Measurements from ENCODE around the gene ACSS3. TPM values are rescaled to one million over a fixed set of nuclear protein-coding genes. Genes with fewer than 3 reads are reported as not detected.

The ACSS3 gene
- total RNA-seq, 6 donors from 2014 or later, result 23.5 to 61.8 (median 26.0) TPM

GRCh38 chr12:81083906-81084513 lies 6.1 kb downstream of the ACSS3 start:
- TF ChIP-seq POLR2AphosphoS5 (IDR thresholded peaks at IDR 0.05) (no peak), EP300 (IDR thresholded peaks at IDR 0.05) (no peak), POLR2A (IDR thresholded peaks at IDR 0.05) (no peak), CTCF (IDR thresholded peaks at IDR 0.05) (no peak)
- peaks cover 0 to 25% (median 11%) of the 10 kb centered on the region in 4 donors for H3K4me1 ChIP-seq
- H3K36me3 ChIP-seq, result no peaks in the 10 kb centered on the region
- H3K9me3 ChIP-seq, result no peaks in the 10 kb centered on the region
- no peak for ATAC-seq (ENCODE audit: low FRiP score in 2 of 2)
- no peak overlapping the region for H3K4me3 ChIP-seq
- H3K27me3 ChIP-seq, result no peaks in the 10 kb centered on the region
- no peak for DNase-seq
- 67 to 76% methylated on average over 7 of the region's 7 CpGs for WGBS, 2 donors
- no peak overlapping the region for H3K27ac ChIP-seq

GRCh38 chr12:81084811-81085350 lies 7.0 kb downstream of the ACSS3 start:
- no peak for ATAC-seq (ENCODE audit: low FRiP score in 2 of 2)
- Histone ChIP-seq H3K4me3 (no peak overlapping the region), H3K27me3 (no peaks in the 10 kb centered on the region), H3K27ac (peak overlapping the region in 2 of 4 donors; percentile 15 to 23), H3K4me1 (peaks cover 0 to 25% (median 11%) of the 10 kb centered on the region in 4 donors), H3K36me3 (no peaks in the 10 kb centered on the region), H3K9me3 (no peaks in the 10 kb centered on the region)
- 11 to 13% methylated on average over 1 of the region's 1 CpG for WGBS, 2 donors
- no peak for DNase-seq
- TF ChIP-seq CTCF (IDR thresholded peaks at IDR 0.05) (no peak), POLR2AphosphoS5 (IDR thresholded peaks at IDR 0.05) (no peak), EP300 (IDR thresholded peaks at IDR 0.05) (no peak), POLR2A (IDR thresholded peaks at IDR 0.05) (no peak)

- DNase-seq (no peak), ATAC-seq (ENCODE audit: low FRiP score in 2 of 2) (no peak)
- H3K4me1 ChIP-seq, result peaks cover 0 to 25% (median 11%) of the 10 kb centered on the region in 4 donors
- H3K36me3 ChIP-seq, result no peaks in the 10 kb centered on the region
- H3K4me3 ChIP-seq, result no peak overlapping the region
- H3K27ac ChIP-seq, result peak overlapping the region in 2 of 4 donors; percentile 7 to 11
- WGBS, 2 donors, result 63 to 66% methylated on average over 2 of the region's 2 CpGs
- no peaks in the 10 kb centered on the region for H3K9me3 ChIP-seq
- no peaks in the 10 kb centered on the region for H3K27me3 ChIP-seq
- no peak for TF ChIP-seq POLR2A (IDR thresholded peaks at IDR 0.05)
- TF ChIP-seq POLR2AphosphoS5 (IDR thresholded peaks at IDR 0.05), result no peak
- TF ChIP-seq EP300 (IDR thresholded peaks at IDR 0.05), result no peak
- TF ChIP-seq CTCF (IDR thresholded peaks at IDR 0.05), result no peak
Observed at GRCh38 chr12:81085832-81086231, 8.0 kb downstream of the ACSS3 start.

- no peaks in the 10 kb centered on the region for H3K27me3 ChIP-seq
- H3K4me1 ChIP-seq, result peaks cover 0 to 20% (median 10%) of the 10 kb centered on the region in 4 donors
- H3K4me3 ChIP-seq, result no peak overlapping the region
- 70 to 78% methylated on average over 4 of the region's 4 CpGs for WGBS, 2 donors
- no peaks in the 10 kb centered on the region for H3K9me3 ChIP-seq
- no peak for TF ChIP-seq POLR2A (IDR thresholded peaks at IDR 0.05)
- no peak for TF ChIP-seq POLR2AphosphoS5 (IDR thresholded peaks at IDR 0.05)
- TF ChIP-seq CTCF (IDR thresholded peaks at IDR 0.05), result no peak
- no peak for TF ChIP-seq EP300 (IDR thresholded peaks at IDR 0.05)
- peak overlapping the region in 1 of 4 donors; percentile 11 for H3K27ac ChIP-seq
- ATAC-seq (ENCODE audit: low FRiP score in 2 of 2), result no peak
- no peak for DNase-seq
- H3K36me3 ChIP-seq, result no peaks in the 10 kb centered on the region
Observed at GRCh38 chr12:81086342-81086741, 8.5 kb downstream of the ACSS3 start.

- H3K4me1 ChIP-seq, result peaks cover 0 to 15% (median 10%) of the 10 kb centered on the region in 4 donors
- H3K36me3 ChIP-seq, result no peaks in the 10 kb centered on the region
- no peak overlapping the region for H3K27ac ChIP-seq
- 78 to 85% methylated on average over 4 of the region's 4 CpGs for WGBS, 2 donors
- TF ChIP-seq EP300 (IDR thresholded peaks at IDR 0.05) (no peak), POLR2A (IDR thresholded peaks at IDR 0.05) (no peak)
- H3K27me3 ChIP-seq, result no peaks in the 10 kb centered on the region
- H3K9me3 ChIP-seq, result no peaks in the 10 kb centered on the region
- DNase-seq, result no peak
- no peak for ATAC-seq (ENCODE audit: low FRiP score in 2 of 2)
- H3K4me3 ChIP-seq, result no peak overlapping the region
Observed at GRCh38 chr12:81088221-81088620, 10.3 kb downstream of the ACSS3 start.
